Tibial nerve (tissue), 3 donors: ENCODE measurements around the gene RAB5IF.

Experiments
- POLR2A ChIP-seq, 2 donors: fragments of 450-650 bp; IDR thresholded peaks; one replicate each; pipeline ENCODE4 v1.6.1; 2017; ENCODE audit warnings: antibody characterized with exemption in 2 of 2, mild to moderate bottlenecking in 2 of 2, moderate library complexity in 2 of 2
- TF ChIP-seq, protein P1 (sequence below), 5 experiments: fragments of 200-600 bp in 3 of 5; fragments of 450-650 bp in 2 of 5; sonication (generic) in 3 of 5; IDR thresholded peaks; one replicate each; pipeline ENCODE4 v1.5.1; 2016 to 2019; ENCODE audit warnings: antibody characterized with exemption in 5 of 5, mild to moderate bottlenecking in 3 of 5, moderate library complexity in 2 of 5

- TF ChIP-seq POLR2A (IDR thresholded peaks at IDR 0.05), result peak; percentile 29 to 72
- TF ChIP-seq, protein P1, sequence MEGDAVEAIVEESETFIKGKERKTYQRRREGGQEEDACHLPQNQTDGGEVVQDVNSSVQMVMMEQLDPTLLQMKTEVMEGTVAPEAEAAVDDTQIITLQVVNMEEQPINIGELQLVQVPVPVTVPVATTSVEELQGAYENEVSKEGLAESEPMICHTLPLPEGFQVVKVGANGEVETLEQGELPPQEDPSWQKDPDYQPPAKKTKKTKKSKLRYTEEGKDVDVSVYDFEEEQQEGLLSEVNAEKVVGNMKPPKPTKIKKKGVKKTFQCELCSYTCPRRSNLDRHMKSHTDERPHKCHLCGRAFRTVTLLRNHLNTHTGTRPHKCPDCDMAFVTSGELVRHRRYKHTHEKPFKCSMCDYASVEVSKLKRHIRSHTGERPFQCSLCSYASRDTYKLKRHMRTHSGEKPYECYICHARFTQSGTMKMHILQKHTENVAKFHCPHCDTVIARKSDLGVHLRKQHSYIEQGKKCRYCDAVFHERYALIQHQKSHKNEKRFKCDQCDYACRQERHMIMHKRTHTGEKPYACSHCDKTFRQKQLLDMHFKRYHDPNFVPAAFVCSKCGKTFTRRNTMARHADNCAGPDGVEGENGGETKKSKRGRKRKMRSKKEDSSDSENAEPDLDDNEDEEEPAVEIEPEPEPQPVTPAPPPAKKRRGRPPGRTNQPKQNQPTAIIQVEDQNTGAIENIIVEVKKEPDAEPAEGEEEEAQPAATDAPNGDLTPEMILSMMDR (IDR thresholded peaks at IDR 0.05), result peak in 2 of 5 experiments; percentile 4 to 22
These were observed 32.3 kb upstream of the RAB5IF start, which contains the start of gene TGIF2 for GRCh38 chr20:36573103-36573797.
